HG03064 (cell line): Measurements from ENCODE around the gene ATR.
A peak's percentile ranks its signal among the peaks of the same experiment; 100 is the strongest.
"Not testable (repeated sequence)": the region's sequence is repeated elsewhere in the genome, so short reads cannot be mapped to it uniquely, and the experiment has no call there.

ENCODE experiments used
- ATAC-seq: cut with Tn5 transposase; IDR thresholded peaks from one replicate; pipeline ENCODE4 v1.9.1; 2021; ENCODE audit warnings: low read depth; ENCODE audit not compliant: unreplicated experiment

Gene ATR

GRCh38 chr3:142459096-142459495, 119.4 kb downstream of the ATR start:
- ATAC-seq: no peak

- ATAC-seq: no peak
These were observed 127.7 kb downstream of the ATR start for GRCh38 chr3:142450881-142451280.

GRCh38 chr3:142450189-142450588, 128.3 kb downstream of the ATR start:
- ATAC-seq: no peak

GRCh38 chr3:142447852-142448823, 130.4 kb downstream of the ATR start, which contains the start of gene XRN1:
XRN1 (minus strand) TSS chr3:142448037; CDS start chr3:142447944, 93 bp downstream.
- peak; percentile 75 for ATAC-seq

- peak; percentile 27 for ATAC-seq
These were observed 131.2 kb downstream of the ATR start for GRCh38 chr3:142447301-142447851.

GRCh38 chr3:142445816-142446254, 132.7 kb downstream of the ATR start:
- ATAC-seq: peak; percentile 51

- no peak for ATAC-seq
These were observed 134.2 kb downstream of the ATR start for GRCh38 chr3:142444343-142444742.

GRCh38 chr3:142443060-142443459, 135.5 kb downstream of the ATR start:
- not testable (repeated sequence) for ATAC-seq

- not testable (repeated sequence) for ATAC-seq
These were observed 138.9 kb downstream of the ATR start for GRCh38 chr3:142439499-142440220.

- not testable (repeated sequence) for ATAC-seq
These were observed 140.4 kb downstream of the ATR start for GRCh38 chr3:142438096-142438495.

- ATAC-seq: no peak
These were observed 141.5 kb downstream of the ATR start for GRCh38 chr3:142436951-142437585.

- no peak for ATAC-seq
These were observed 144.0 kb downstream of the ATR start for GRCh38 chr3:142434503-142434902.

GRCh38 chr3:142433110-142433509, 145.4 kb downstream of the ATR start:
- ATAC-seq: no peak

GRCh38 chr3:142429582-142429981, 149.0 kb downstream of the ATR start:
- no peak for ATAC-seq

GRCh38 chr3:142424754-142425153, 153.8 kb downstream of the ATR start:
- no peak for ATAC-seq

- ATAC-seq: no peak
These were observed 159.5 kb downstream of the ATR start for GRCh38 chr3:142418926-142419592.

GRCh38 chr3:142417302-142417701, 161.2 kb downstream of the ATR start:
- ATAC-seq: no peak

GRCh38 chr3:142400537-142400936, 178.0 kb downstream of the ATR start:
- not testable (repeated sequence) for ATAC-seq
